HepG2 (cell line): ENCODE data around the gene TEC. TPM values are rescaled to one million over a fixed set of nuclear protein-coding genes. Genes with fewer than 3 reads are reported as not detected.

Source experiments
- ATAC-seq: fragments of 200-7000 bp; cut with Tn5 transposase; 3 replicates; pipeline ENCODE4 v1.9.1; 2020; ENCODE audit warnings: mild to moderate bottlenecking, moderate library complexity
- BruUV-seq: library from RNA; stranded (reverse); fragments of 400-500 nt; replicated peaks from 2 replicates; lab custom pipeline; 2021; lab: Mats Ljungman, UMichigan
- CTCF ChIA-PET: fragments of 300-600 bp; formaldehyde crosslinking; extraction: SDS; loops from one replicate; lab custom pipeline; 2021; ENCODE audit warnings: low total read pairs, inconsistent platforms, low intra/inter-chr PET ratio; lab: Yijun Ruan, JAX
- POLR2A ChIA-PET: fragments of 350-600 bp; sonication (Branson Sonifier 250); formaldehyde crosslinking; loops from one replicate; lab custom pipeline; 2020; ENCODE audit warnings: antibody characterized with exemption, inconsistent platforms; lab: Yijun Ruan, JAX
- DNase-seq: peaks from one replicate; pipeline ENCODE4 v3.0.0-alpha.2; 2015; ENCODE audit warnings: low spot score
- FAIRE-seq: peaks from 3 replicates; lab custom pipeline; 2011; peaks lifted over from hg19 to GRCh38; lab: Jason Lieb, UNC
- H2AFZ ChIP-seq: one replicate; pipeline ENCODE4 v1.6.1; 2011; ENCODE audit warnings: low read length, inconsistent platforms
- H3K27ac ChIP-seq: fragments of 300-600 bp; 3 replicates; pipeline ENCODE4 v1.8.0; 2011; ENCODE audit warnings: mixed run types, mild to moderate bottlenecking, mixed read lengths, low read length, inconsistent platforms; ENCODE audit not compliant: insufficient read depth; ENCODE audit errors: extremely low read length
- H3K27me3 ChIP-seq, 2 experiments: fragments of 200-600 bp in 1 of 2; 2 replicates in 1 of 2; 3 replicates in 1 of 2; pipeline versions ENCODE4 v1.6.0 to v1.8.0; 2011; ENCODE audit warnings: low read length in 2 of 2, mild to moderate bottlenecking in 2 of 2, moderate library complexity in 2 of 2, inconsistent platforms in 1 of 2; ENCODE audit not compliant: insufficient read depth in 2 of 2, control insufficient read depth in 1 of 2
- H3K36me3 ChIP-seq, 2 experiments: fragments of 200-600 bp in 1 of 2; replicated peaks in 1 of 2; 2 replicates in 1 of 2; 3 replicates in 1 of 2; pipeline versions ENCODE4 v1.5.1 to v1.8.0; 2011; ENCODE audit warnings: low read length in 2 of 2, inconsistent platforms in 1 of 2; ENCODE audit not compliant: insufficient read depth in 2 of 2, control insufficient read depth in 1 of 2
- H3K4me1 ChIP-seq: 2 replicates; pipeline ENCODE4 v1.5.1; 2012; ENCODE audit warnings: low read length, inconsistent platforms; ENCODE audit not compliant: insufficient read depth
- H3K4me2 ChIP-seq: 2 replicates; pipeline ENCODE4 v1.6.0; 2011; ENCODE audit warnings: low read depth, low read length, inconsistent platforms
- H3K4me3 ChIP-seq, 3 experiments: fragments of 200-600 bp in 1 of 3; sonication (generic), shearing (Covaris generic) in 1 of 3; replicated peaks in 1 of 3; 2 replicates each; pipeline ENCODE4 v1.5.1; 2011 to 2016; ENCODE audit warnings: low read length in 3 of 3, inconsistent platforms in 2 of 3, low read depth in 2 of 3, mild to moderate bottlenecking in 2 of 3, control low read depth in 1 of 3, mixed read lengths in 1 of 3; ENCODE audit not compliant: insufficient read depth in 1 of 3
- H3K79me2 ChIP-seq: one replicate; pipeline ENCODE4 v1.6.1; 2011; ENCODE audit warnings: low read length, inconsistent platforms; ENCODE audit not compliant: insufficient read depth
- H3K9ac ChIP-seq: 2 replicates; pipeline ENCODE4 v1.6.0; 2011; ENCODE audit warnings: mild to moderate bottlenecking, low read depth, low read length, inconsistent platforms; ENCODE audit not compliant: insufficient read depth
- H3K9me3 ChIP-seq: 2 replicates; pipeline ENCODE4 v1.5.1; 2012; ENCODE audit warnings: mild to moderate bottlenecking, low read length
- H4K20me1 ChIP-seq: 2 replicates; pipeline ENCODE4 v1.6.0; 2011; ENCODE audit warnings: inconsistent platforms, mild to moderate bottlenecking, low read length, moderate library complexity; ENCODE audit not compliant: insufficient read depth
- HNF1B ChIP-seq: sonication (generic); formaldehyde crosslinking; IDR thresholded peaks from 2 replicates; pipeline ENCODE4 v1.5.1; 2020; ENCODE audit warnings: mild to moderate bottlenecking, moderate library complexity, missing genetic modification reagents
- JUND ChIP-seq: sonication (generic); formaldehyde crosslinking; IDR thresholded peaks from 2 replicates; pipeline ENCODE4 v1.8.0; 2022; ENCODE audit warnings: mild to moderate bottlenecking, missing genetic modification reagents
- KAT7 ChIP-seq: IDR thresholded peaks from 2 replicates; pipeline ENCODE4 v1.6.1; 2018; ENCODE audit warnings: borderline replicate concordance, missing compliant biosample characterization
- MLXIP ChIP-seq: sonication (generic); formaldehyde crosslinking; IDR thresholded peaks from 2 replicates; pipeline ENCODE4 v1.9.0; 2021; ENCODE audit warnings: missing genetic modification reagents, borderline replicate concordance
- NRL ChIP-seq: sonication (generic); formaldehyde crosslinking; IDR thresholded peaks from 2 replicates; pipeline ENCODE4 v1.5.0; 2020; ENCODE audit warnings: missing genetic modification reagents, mild to moderate bottlenecking, moderate library complexity, borderline replicate concordance
- RNF219 ChIP-seq: sonication (generic); formaldehyde crosslinking; IDR thresholded peaks from 2 replicates; pipeline ENCODE4 v1.5.0; 2020; ENCODE audit warnings: mild to moderate bottlenecking, missing genetic modification reagents
- STAG1 ChIP-seq: sonication (generic); formaldehyde crosslinking; IDR thresholded peaks from 2 replicates; pipeline ENCODE4 v1.4.0; 2020; ENCODE audit warnings: missing genetic modification reagents
- ZNF256 ChIP-seq: sonication (generic); formaldehyde crosslinking; conservative IDR thresholded peaks from 2 replicates; pipeline ENCODE4 v1.4.0; 2020; ENCODE audit warnings: missing genetic modification reagents
- ZNF670 ChIP-seq: sonication (generic); formaldehyde crosslinking; IDR thresholded peaks from 2 replicates; pipeline ENCODE4 v1.8.0; 2022; ENCODE audit warnings: mild to moderate bottlenecking, missing genetic modification reagents, borderline replicate concordance
- WGBS: methylation state at CpG from one replicate; pipeline ENCODE4 v1.1.6; 2017; ENCODE audit warnings: low lambda C conversion rate; 5-methylcytosine and 5-hydroxymethylcytosine counted together
- in situ Hi-C: cut with HindIII; loops from 2 replicates; pipeline ENCODE4 v1.10.0; 2017; ENCODE audit warnings: low pct_unique_long_range_greater_than_20kb; ENCODE audit not compliant: extremely low pct_ligation_motif_present
- intact Hi-C: fragments of 100-400 bp; cut with micrococcal nuclease; formaldehyde crosslinking; loops from one replicate; pipeline ENCODE4 v1.10.0; 2022; ENCODE audit not compliant: unreplicated experiment
- polyA plus RNA-seq, 8 experiments: library from polyadenylated mRNA; depleted of rRNA in 3 of 8; stranded (reverse) in 7 of 8; unstranded in 1 of 8; fragments of >200 nt; fragmentation: Illumina TruSeq in 4 of 8; extraction: Trizol in 4 of 8; gene quantifications; 2 replicates each; pipeline versions ENCODE4 v1.2.1 to v1.2.3, GENCODE V29; 2011 to 2016; ENCODE audit warnings: low read depth in 4 of 8, missing spikeins in 1 of 8, mixed read lengths in 1 of 8; ENCODE audit not compliant: insufficient read depth in 1 of 8
- total RNA-seq, 5 experiments: library from RNA; depleted of rRNA; stranded (reverse); fragments of >200 nt; fragmentation: Illumina TruSeq; extraction: Trizol; gene quantifications; 2 replicates each; pipeline ENCODE4 v1.2.3, GENCODE V29; 2016; ENCODE audit warnings: low read depth in 1 of 5

The TEC gene
- total and polyA plus RNA-seq, 2 of the 13 experiments (the other 11 are each of a cell fraction or from before 2014, with no cell fraction given) = 0.05 to 0.20 TPM

- FAIRE-seq (no peak), ATAC-seq (no peak), DNase-seq (no peak)
- Histone ChIP-seq H3K79me2 (no peaks in the 10 kb centered on the region), H3K36me3 (no peaks in the 10 kb centered on the region), H3K27me3 (no peaks in the 10 kb centered on the region), H3K4me2 (no peak overlapping the region), H3K9me3 (no peaks in the 10 kb centered on the region), H3K27ac (no peak overlapping the region), H4K20me1 (no peaks in the 10 kb centered on the region), H3K4me3 (no peak overlapping the region), H2AFZ (no peak overlapping the region), H3K9ac (no peak overlapping the region), H3K4me1 (no peaks in the 10 kb centered on the region)
- ChIA-PET POLR2A (no interaction called here), CTCF (no interaction called here)
- intact Hi-C loops = no loop called here
- BruUV-seq = no TSS peak
- in situ Hi-C loops = no loop called here
- WGBS = 48% methylated on average over 2 of the region's 3 CpGs
- TF ChIP-seq HNF1B (CRISPR knock-in tag) (no peak), NRL (CRISPR knock-in tag) (no peak), JUND (CRISPR knock-in tag) (no peak), STAG1 (CRISPR knock-in tag) (no peak), RNF219 (no peak), ZNF670 (CRISPR knock-in tag) (no peak), KAT7 (CRISPR knock-in tag) (no peak), ZNF256 (CRISPR knock-in tag) (no peak), MLXIP (CRISPR knock-in tag) (no peak)
Measured at GRCh38 chr4:48195853-48196252, 73.8 kb downstream of the TEC start.
